ENCODE results near the gene FAM217B. TPM values are rescaled to one million over a fixed set of nuclear protein-coding genes. Genes with fewer than 3 reads are reported as not detected.

FAM217B gene
- polyA plus RNA-seq, 1 donor from 2014 or later, result 15.1 TPM

DNA sequence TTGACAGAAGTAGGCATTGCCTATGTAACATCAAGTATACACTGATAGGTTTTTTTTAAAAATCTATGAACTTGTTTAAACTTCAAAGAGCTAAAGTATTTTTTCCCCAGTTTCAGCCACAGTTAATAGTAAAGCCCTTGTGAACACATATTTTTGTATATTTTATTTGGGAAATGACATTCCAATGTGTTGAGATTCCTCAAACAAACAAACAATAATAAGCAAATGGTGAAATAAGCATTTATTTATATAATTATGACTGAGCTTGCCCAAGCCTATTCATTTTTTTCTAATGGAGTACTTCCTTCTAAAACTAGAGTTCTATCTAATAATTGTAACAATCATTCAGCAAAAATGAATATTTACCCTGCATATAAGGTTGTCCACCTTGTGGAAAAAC, 19.2 kb upstream of the FAM217B start (continued):
- TF ChIP-seq, protein P1, sequence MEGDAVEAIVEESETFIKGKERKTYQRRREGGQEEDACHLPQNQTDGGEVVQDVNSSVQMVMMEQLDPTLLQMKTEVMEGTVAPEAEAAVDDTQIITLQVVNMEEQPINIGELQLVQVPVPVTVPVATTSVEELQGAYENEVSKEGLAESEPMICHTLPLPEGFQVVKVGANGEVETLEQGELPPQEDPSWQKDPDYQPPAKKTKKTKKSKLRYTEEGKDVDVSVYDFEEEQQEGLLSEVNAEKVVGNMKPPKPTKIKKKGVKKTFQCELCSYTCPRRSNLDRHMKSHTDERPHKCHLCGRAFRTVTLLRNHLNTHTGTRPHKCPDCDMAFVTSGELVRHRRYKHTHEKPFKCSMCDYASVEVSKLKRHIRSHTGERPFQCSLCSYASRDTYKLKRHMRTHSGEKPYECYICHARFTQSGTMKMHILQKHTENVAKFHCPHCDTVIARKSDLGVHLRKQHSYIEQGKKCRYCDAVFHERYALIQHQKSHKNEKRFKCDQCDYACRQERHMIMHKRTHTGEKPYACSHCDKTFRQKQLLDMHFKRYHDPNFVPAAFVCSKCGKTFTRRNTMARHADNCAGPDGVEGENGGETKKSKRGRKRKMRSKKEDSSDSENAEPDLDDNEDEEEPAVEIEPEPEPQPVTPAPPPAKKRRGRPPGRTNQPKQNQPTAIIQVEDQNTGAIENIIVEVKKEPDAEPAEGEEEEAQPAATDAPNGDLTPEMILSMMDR (IDR thresholded peaks at IDR 0.05; ENCODE audit: poor library complexity, severe bottlenecking), result no peak

DNA sequence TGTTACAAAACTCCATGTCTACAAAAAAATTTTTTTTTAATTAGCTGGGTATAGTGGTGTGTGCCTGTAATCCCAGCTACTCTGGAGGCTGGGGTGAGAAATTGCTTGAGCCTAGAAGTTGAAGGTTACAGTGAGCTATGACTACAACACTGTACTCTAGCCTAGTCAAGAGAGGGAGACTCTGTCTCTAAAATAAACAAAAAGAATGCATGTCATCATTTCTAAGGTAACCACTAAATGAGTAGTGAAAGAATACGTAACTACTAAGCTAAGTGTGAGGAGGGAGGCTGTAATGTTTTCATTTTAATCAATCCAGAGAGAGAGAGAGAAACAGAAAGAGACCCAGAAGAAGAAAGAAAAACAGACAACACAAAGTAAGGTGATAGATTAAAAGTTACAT, 16.7 kb upstream of the FAM217B start:
- Histone ChIP-seq H3K36me3 (ENCODE audit: insufficient read depth, low read length) (no peaks in the 10 kb centered on the region), H3K4me3 (ENCODE audit: low read length) (no peak overlapping the region), H3F3A (ENCODE audit: insufficient read depth, low read length, poor library complexity, severe bottlenecking) (no peaks in the 10 kb centered on the region), H2AFZ (ENCODE audit: low read depth, low read length) (no peak overlapping the region), H3K9ac (ENCODE audit: low read length) (no peak overlapping the region), H4K20me1 (ENCODE audit: insufficient read depth) (no peaks in the 10 kb centered on the region), H3K9me2 (ENCODE audit: insufficient read depth, low read length) (no peaks in the 10 kb centered on the region), H3K4me2 (ENCODE audit: low read length) (no peak overlapping the region), H3K27me3 (ENCODE audit: insufficient read depth, low read depth, low read length) (no peaks in the 10 kb centered on the region), H3K27ac (ENCODE audit: low read length) (no peak overlapping the region), H3K79me2 (replicated peaks; ENCODE audit: insufficient read depth, low read length) (no peaks in the 10 kb centered on the region), H3K9me3 (ENCODE audit: low read length) (no peaks in the 10 kb centered on the region)
- no peak for TF ChIP-seq SMC3 (conservative IDR thresholded peaks at IDR 0.05; ENCODE audit: poor library complexity)
- no peak for TF ChIP-seq POLR2AphosphoS5 (IDR thresholded peaks at IDR 0.05)
- TF ChIP-seq, protein P2, sequence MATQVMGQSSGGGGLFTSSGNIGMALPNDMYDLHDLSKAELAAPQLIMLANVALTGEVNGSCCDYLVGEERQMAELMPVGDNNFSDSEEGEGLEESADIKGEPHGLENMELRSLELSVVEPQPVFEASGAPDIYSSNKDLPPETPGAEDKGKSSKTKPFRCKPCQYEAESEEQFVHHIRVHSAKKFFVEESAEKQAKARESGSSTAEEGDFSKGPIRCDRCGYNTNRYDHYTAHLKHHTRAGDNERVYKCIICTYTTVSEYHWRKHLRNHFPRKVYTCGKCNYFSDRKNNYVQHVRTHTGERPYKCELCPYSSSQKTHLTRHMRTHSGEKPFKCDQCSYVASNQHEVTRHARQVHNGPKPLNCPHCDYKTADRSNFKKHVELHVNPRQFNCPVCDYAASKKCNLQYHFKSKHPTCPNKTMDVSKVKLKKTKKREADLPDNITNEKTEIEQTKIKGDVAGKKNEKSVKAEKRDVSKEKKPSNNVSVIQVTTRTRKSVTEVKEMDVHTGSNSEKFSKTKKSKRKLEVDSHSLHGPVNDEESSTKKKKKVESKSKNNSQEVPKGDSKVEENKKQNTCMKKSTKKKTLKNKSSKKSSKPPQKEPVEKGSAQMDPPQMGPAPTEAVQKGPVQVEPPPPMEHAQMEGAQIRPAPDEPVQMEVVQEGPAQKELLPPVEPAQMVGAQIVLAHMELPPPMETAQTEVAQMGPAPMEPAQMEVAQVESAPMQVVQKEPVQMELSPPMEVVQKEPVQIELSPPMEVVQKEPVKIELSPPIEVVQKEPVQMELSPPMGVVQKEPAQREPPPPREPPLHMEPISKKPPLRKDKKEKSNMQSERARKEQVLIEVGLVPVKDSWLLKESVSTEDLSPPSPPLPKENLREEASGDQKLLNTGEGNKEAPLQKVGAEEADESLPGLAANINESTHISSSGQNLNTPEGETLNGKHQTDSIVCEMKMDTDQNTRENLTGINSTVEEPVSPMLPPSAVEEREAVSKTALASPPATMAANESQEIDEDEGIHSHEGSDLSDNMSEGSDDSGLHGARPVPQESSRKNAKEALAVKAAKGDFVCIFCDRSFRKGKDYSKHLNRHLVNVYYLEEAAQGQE (IDR thresholded peaks at IDR 0.05; ENCODE audit: borderline replicate concordance), result no peak
- TF ChIP-seq, protein P1 (IDR thresholded peaks at IDR 0.05; ENCODE audit: poor library complexity, severe bottlenecking), result no peak
- TF ChIP-seq TAF1 (IDR thresholded peaks at IDR 0.05; ENCODE audit: low read depth), result no peak
- no peak for TF ChIP-seq EZH2 (IDR thresholded peaks at IDR 0.05; ENCODE audit: borderline replicate concordance, insufficient read depth, low read length, poor library complexity, severe bottlenecking)

DNA sequence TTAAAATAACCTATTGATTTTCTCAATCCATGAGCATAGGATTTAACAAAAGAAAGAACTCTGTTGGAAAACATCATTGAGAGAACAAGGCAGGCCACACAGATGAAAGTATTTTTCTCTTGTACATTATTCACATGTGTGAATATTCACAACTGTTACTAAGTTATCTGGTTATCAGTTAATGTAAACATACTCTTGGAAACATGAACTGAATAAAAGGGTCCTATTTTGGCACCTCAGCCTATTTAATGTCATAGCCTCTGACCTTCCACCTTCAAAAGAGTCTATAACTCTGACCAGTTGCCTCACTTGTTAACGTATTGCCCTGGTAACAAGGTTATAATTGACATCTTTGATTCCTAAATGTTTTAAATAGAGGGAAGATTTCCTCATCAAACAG, 14.8 kb upstream of the FAM217B start:
- Histone ChIP-seq H3K4me3 (ENCODE audit: low read length) (no peak overlapping the region), H3K27ac (ENCODE audit: low read length) (no peak overlapping the region), H3K9me3 (ENCODE audit: low read length) (no peaks in the 10 kb centered on the region), H3K9ac (ENCODE audit: low read length) (no peak overlapping the region), H3F3A (ENCODE audit: insufficient read depth, low read length, poor library complexity, severe bottlenecking) (no peaks in the 10 kb centered on the region), H3K4me2 (ENCODE audit: low read length) (no peak overlapping the region), H2AFZ (ENCODE audit: low read depth, low read length) (no peak overlapping the region), H3K27me3 (ENCODE audit: insufficient read depth, low read depth, low read length) (no peaks in the 10 kb centered on the region), H3K79me2 (replicated peaks; ENCODE audit: insufficient read depth, low read length) (no peaks in the 10 kb centered on the region), H3K9me2 (ENCODE audit: insufficient read depth, low read length) (no peaks in the 10 kb centered on the region), H4K20me1 (ENCODE audit: insufficient read depth) (no peaks in the 10 kb centered on the region), H3K36me3 (ENCODE audit: insufficient read depth, low read length) (no peaks in the 10 kb centered on the region)
- TF ChIP-seq SMC3 (conservative IDR thresholded peaks at IDR 0.05; ENCODE audit: poor library complexity) (no peak), RAD21 (conservative IDR thresholded peaks at IDR 0.05) (no peak), POLR2AphosphoS5 (IDR thresholded peaks at IDR 0.05) (no peak), TAF1 (IDR thresholded peaks at IDR 0.05; ENCODE audit: low read depth) (no peak), EP300 (conservative IDR thresholded peaks at IDR 0.05; ENCODE audit: poor library complexity, severe bottlenecking) (no peak), EZH2 (IDR thresholded peaks at IDR 0.05; ENCODE audit: borderline replicate concordance, insufficient read depth, low read length, poor library complexity, severe bottlenecking) (no peak), MXI1 (conservative IDR thresholded peaks at IDR 0.05; ENCODE audit: poor library complexity, severe bottlenecking) (no peak)
- TF ChIP-seq, protein P1 (IDR thresholded peaks at IDR 0.05; ENCODE audit: poor library complexity, severe bottlenecking), result no peak
- TF ChIP-seq, protein P2 (IDR thresholded peaks at IDR 0.05; ENCODE audit: borderline replicate concordance), result no peak
